ENCODE data around the gene CENPM.

CENPM gene

GRCh38 chr22:41899110-41899509 lies 47.8 kb downstream of the CENPM start:
- no peak for DNase-seq (ENCODE audit: low spot score)

GRCh38 chr22:41898645-41899044 lies 48.3 kb downstream of the CENPM start:
- no peak for DNase-seq (ENCODE audit: low spot score)

DNA sequence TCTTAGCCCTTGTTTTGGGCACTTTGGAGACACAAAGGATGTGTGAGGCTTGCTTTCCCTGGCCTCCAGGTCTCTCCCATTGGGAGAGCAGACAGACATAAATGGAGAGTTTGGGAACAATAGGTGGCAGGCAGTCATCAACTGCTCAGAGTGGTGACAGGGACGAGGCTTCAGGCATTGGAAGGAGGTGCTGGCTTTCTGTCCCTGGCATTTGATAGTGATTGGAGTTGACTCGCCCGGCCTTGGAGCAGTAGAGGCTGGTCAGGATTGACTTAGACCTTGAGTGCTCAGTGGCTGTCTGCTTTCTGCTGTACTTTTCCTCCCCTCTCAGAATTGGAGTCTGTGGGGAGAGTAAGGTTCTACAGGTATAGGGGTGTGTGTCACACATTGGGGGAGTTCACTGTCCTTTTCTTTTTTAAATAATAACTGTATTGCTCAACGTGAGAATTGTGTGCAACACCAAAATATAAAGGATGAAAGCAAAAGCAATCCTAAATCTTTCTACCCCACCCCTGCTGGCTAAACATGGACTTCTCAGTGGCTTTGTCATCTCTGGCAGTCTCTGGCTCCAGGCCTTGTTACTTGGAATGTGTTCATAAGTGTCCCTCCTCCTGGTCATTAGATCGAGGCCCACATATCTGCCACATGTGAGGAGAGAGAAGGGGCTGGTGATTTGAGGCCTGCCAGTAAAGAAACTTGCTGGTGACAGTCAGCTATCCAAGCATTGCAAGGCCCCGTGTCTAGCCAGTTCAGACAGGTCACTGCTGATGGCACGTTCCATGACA lies 53.2 kb downstream of the CENPM start:
- no peak for DNase-seq (ENCODE audit: low spot score)

DNA sequence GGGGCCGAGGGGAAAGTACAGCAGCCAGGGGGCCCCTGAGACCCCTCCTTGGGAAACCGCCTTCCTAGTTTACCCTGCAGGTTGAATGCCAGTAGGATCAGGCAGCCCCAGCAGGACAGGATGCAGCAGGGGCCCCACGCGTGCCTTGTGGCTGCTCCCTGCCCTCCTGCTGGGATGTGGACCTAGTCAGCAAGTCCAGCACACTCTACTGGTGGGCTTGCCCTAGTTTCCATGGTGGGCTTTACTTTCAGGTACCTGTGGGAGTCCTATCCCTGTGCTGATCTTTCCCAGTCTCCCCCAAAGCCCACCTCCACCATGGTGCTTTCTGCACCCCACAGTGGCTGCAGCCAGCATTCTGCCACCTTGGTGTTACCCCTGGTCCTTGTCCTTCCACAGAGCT lies 54.2 kb downstream of the CENPM start:
- DNase-seq (ENCODE audit: low spot score) = no peak

- DNase-seq (ENCODE audit: low spot score) = no peak
Observed at GRCh38 chr22:41891407-41891806, 55.5 kb downstream of the CENPM start.

Data from AG08396 (cell line).